HPDE6-E6E7 (cell line): Measurements from ENCODE around the gene OR2W1.

Source experiments
- DNase-seq: peaks from one replicate; pipeline ENCODE4 v3.0.0; 2011; ENCODE audit warnings: missing footprints; ENCODE audit errors: extremely low spot score

The OR2W1 gene

DNA sequence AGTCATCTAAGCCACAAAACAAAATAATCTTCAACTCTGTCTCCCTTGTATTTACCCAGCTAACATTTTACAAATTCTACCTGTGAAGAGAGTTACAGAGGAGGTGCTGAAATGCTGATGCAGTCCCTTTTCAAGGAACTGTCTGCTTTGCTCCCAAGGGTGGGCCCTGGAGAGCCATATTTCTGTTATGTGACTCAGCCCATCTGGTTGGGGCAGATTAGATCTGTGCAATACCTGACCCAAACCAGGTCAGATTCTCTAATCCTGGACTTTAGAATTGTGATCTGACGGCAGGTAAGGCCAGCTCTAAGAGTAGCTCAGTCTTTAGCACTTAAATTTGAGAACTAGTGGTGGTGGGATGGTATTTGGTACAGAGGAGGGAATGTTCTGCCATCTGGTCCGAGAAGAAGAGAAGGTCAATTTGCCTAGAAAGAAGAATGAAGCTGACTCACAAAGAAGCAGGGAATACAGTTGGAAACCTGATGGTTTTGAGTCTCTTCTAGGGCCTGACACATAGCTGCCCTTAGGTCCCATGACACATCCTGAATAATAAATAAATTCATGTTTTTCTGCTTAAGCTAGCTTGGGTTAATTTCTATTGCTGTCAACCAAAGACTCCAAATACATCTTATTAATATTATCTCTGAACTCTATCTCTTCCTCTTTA lies 48.0 kb downstream of the OR2W1 start:
- no peak for DNase-seq

GRCh38 chr6:28995093-28995650 lies 49.8 kb downstream of the OR2W1 start:
- no peak for DNase-seq
